IMR-90 (cell line): ENCODE measurements around the gene GLCCI1. TPM values are rescaled to one million over a fixed set of nuclear protein-coding genes. Genes with fewer than 3 reads are reported as not detected.

Experiments
- ATAC-seq: fragments of 200-7000 bp; cut with Tn5 transposase; 2 replicates; pipeline ENCODE4 v1.9.1; 2020; ENCODE audit warnings: low read depth, mild to moderate bottlenecking, moderate library complexity
- BruUV-seq: library from RNA; stranded (reverse); fragments of 400-500 nt; replicated peaks from 2 replicates; lab custom pipeline; 2021; lab: Mats Ljungman, UMichigan
- CTCF ChIA-PET: fragments of 300-600 bp; formaldehyde crosslinking; extraction: SDS; loops from one replicate; lab custom pipeline; 2021; ENCODE audit warnings: antibody characterized with exemption; lab: Yijun Ruan, JAX
- POLR2A ChIA-PET: fragments of 300-600 bp; sonication (Branson Sonifier 250); formaldehyde crosslinking; loops from one replicate; lab custom pipeline; 2022; ENCODE audit warnings: antibody characterized with exemption; ENCODE audit not compliant: unreplicated experiment; lab: Charles Lee
- DNase-seq: peaks from one replicate; pipeline ENCODE4 v3.0.0; 2013
- H2AFZ ChIP-seq: replicated peaks from 2 replicates; pipeline ENCODE3; 2013; ENCODE audit warnings: low read length, mild to moderate bottlenecking; ENCODE audit not compliant: poor library complexity
- H2AK5ac ChIP-seq: 2 replicates; pipeline ENCODE4 v1.6.1; 2013; ENCODE audit warnings: low read depth, low read length, inconsistent platforms
- H2AK9ac ChIP-seq: replicated peaks from 2 replicates; pipeline ENCODE3; 2013; ENCODE audit warnings: mild to moderate bottlenecking, low read depth, low read length, moderate library complexity; ENCODE audit not compliant: poor library complexity
- H2BK120ac ChIP-seq: 2 replicates; pipeline ENCODE4 v1.6.1; 2013; ENCODE audit warnings: low read depth, low read length, inconsistent platforms
- H2BK15ac ChIP-seq: 3 replicates; pipeline ENCODE4 v1.6.1; 2013; ENCODE audit warnings: low read depth, low read length, inconsistent platforms
- H2BK20ac ChIP-seq: 2 replicates; pipeline ENCODE4 v1.6.1; 2013; ENCODE audit warnings: low read depth, mild to moderate bottlenecking, inconsistent platforms, low read length, moderate library complexity
- H2BK5ac ChIP-seq: 2 replicates; pipeline ENCODE4 v1.6.1; 2013; ENCODE audit warnings: mild to moderate bottlenecking, low read depth, low read length, inconsistent platforms; ENCODE audit not compliant: poor library complexity, severe bottlenecking
- H3K14ac ChIP-seq: replicated peaks from 2 replicates; pipeline ENCODE4 v1.6.1; 2013; ENCODE audit warnings: low read depth, low read length, inconsistent platforms
- H3K18ac ChIP-seq: 2 replicates; pipeline ENCODE4 v1.6.1; 2013; ENCODE audit warnings: low read depth, low read length, control low read depth
- H3K23ac ChIP-seq: 2 replicates; pipeline ENCODE4 v1.6.1; 2013; ENCODE audit warnings: low read depth, low read length, inconsistent platforms
- H3K27ac ChIP-seq: 2 replicates; pipeline ENCODE4 v1.5.1; 2013; ENCODE audit warnings: mild to moderate bottlenecking, control low read depth, low read length; ENCODE audit not compliant: insufficient read depth
- H3K27me3 ChIP-seq: 2 replicates; pipeline ENCODE4 v1.6.1; 2013; ENCODE audit warnings: low read length; ENCODE audit not compliant: control insufficient read depth, insufficient read depth
- H3K36me3 ChIP-seq: 2 replicates; pipeline ENCODE4 v1.6.1; 2013; ENCODE audit warnings: low read length, mixed read lengths; ENCODE audit not compliant: control insufficient read depth, insufficient read depth
- H3K4ac ChIP-seq: 2 replicates; pipeline ENCODE4 v1.6.1; 2013; ENCODE audit warnings: low read depth, low read length, inconsistent platforms
- H3K4me1 ChIP-seq: 2 replicates; pipeline ENCODE4 v1.6.1; 2013; ENCODE audit warnings: low read length, mixed read lengths; ENCODE audit not compliant: control insufficient read depth, insufficient read depth
- H3K4me2 ChIP-seq: 2 replicates; pipeline ENCODE4 v1.6.1; 2013; ENCODE audit warnings: low read depth, mild to moderate bottlenecking, control low read depth, low read length, moderate library complexity
- H3K4me3 ChIP-seq: 2 replicates; pipeline ENCODE4 v1.5.1; 2013; ENCODE audit warnings: low read depth, mild to moderate bottlenecking, control low read depth, low read length, moderate library complexity; ENCODE audit not compliant: insufficient read depth
- H3K56ac ChIP-seq: 2 replicates; pipeline ENCODE4 v1.6.1; 2013; ENCODE audit warnings: low read length, inconsistent platforms; ENCODE audit not compliant: insufficient read depth; ENCODE audit errors: extremely low read depth
- H3K79me1 ChIP-seq, 2 experiments: 2 replicates each; pipeline ENCODE4 v1.6.1; 2013; ENCODE audit warnings: low read length in 2 of 2, inconsistent platforms in 1 of 2, low read depth in 1 of 2
- H3K9ac ChIP-seq: 2 replicates; pipeline ENCODE4 v1.6.1; 2013; ENCODE audit warnings: low read depth, low read length, control low read depth
- H3K9me1 ChIP-seq: 2 replicates; pipeline ENCODE4 v1.6.1; 2013; ENCODE audit warnings: low read length, inconsistent platforms; ENCODE audit not compliant: insufficient read depth
- H3K9me3 ChIP-seq: 2 replicates; pipeline ENCODE4 v1.6.1; 2013; ENCODE audit warnings: low read length; ENCODE audit not compliant: control insufficient read depth, insufficient read depth
- H4K20me1 ChIP-seq: 2 replicates; pipeline ENCODE4 v1.6.1; 2013; ENCODE audit warnings: low read length, inconsistent platforms; ENCODE audit not compliant: insufficient read depth
- H4K5ac ChIP-seq: 2 replicates; pipeline ENCODE4 v1.6.1; 2013; ENCODE audit warnings: mild to moderate bottlenecking, low read depth, low read length, control low read depth
- H4K8ac ChIP-seq, 2 experiments: 2 replicates each; pipeline ENCODE4 v1.6.1; 2013; ENCODE audit warnings: low read depth in 2 of 2, low read length in 2 of 2, control low read depth in 1 of 2, inconsistent platforms in 1 of 2
- H4K91ac ChIP-seq: 2 replicates; pipeline ENCODE4 v1.6.1; 2013; ENCODE audit warnings: low read depth, low read length, inconsistent platforms; ENCODE audit not compliant: insufficient read depth
- CEBPB ChIP-seq: IDR thresholded peaks from 2 replicates; pipeline ENCODE4 v1.6.1; 2012; ENCODE audit warnings: low read depth, low read length, improper control_type of control experiment
- CHD1 ChIP-seq: IDR thresholded peaks from 2 replicates; pipeline ENCODE4 v1.6.1; 2012; ENCODE audit warnings: low read depth, low read length, improper control_type of control experiment
- CTCF ChIP-seq: conservative IDR thresholded peaks from 2 replicates; pipeline ENCODE4 v1.5.1; 2012; ENCODE audit warnings: mild to moderate bottlenecking, low read depth, low read length, improper control_type of control experiment
- FOS ChIP-seq: fragments of 150-350 bp; IDR thresholded peaks from 2 replicates; pipeline ENCODE4 v1.6.1; 2016; ENCODE audit warnings: low read depth, low read length
- MAFK ChIP-seq: IDR thresholded peaks from 2 replicates; pipeline ENCODE4 v1.6.1; 2012; ENCODE audit warnings: low read depth, low read length, improper control_type of control experiment
- MAZ ChIP-seq: IDR thresholded peaks from 2 replicates; pipeline ENCODE4 v1.6.1; 2012; ENCODE audit warnings: low read depth, mild to moderate bottlenecking, low read length, improper control_type of control experiment, moderate library complexity, borderline replicate concordance
- POLR2A ChIP-seq: IDR thresholded peaks from 2 replicates; pipeline ENCODE4 v1.6.1; 2012; ENCODE audit warnings: mild to moderate bottlenecking, low read depth, low read length
- RAD21 ChIP-seq: IDR thresholded peaks from 2 replicates; pipeline ENCODE4 v1.6.1; 2012; ENCODE audit warnings: low read length, improper control_type of control experiment
- RFX5 ChIP-seq: IDR thresholded peaks from 2 replicates; pipeline ENCODE4 v1.8.0; 2012; ENCODE audit warnings: low read depth, mild to moderate bottlenecking, low read length, moderate library complexity
- SMC3 ChIP-seq: fragments of 150-350 bp; IDR thresholded peaks from 2 replicates; pipeline ENCODE4 v1.6.1; 2016; ENCODE audit warnings: low read depth, mild to moderate bottlenecking, antibody characterized with exemption, low read length, moderate library complexity
- WGBS, 2 experiments: methylation state at CpG; one replicate each; pipeline versions ENCODE4 v1.1.5 to v1.1.7; 2013; ENCODE audit warnings: missing lambda C conversion rate in 2 of 2; ENCODE audit not compliant: insufficient read length in 1 of 2; ENCODE audit errors: extremely low coverage in 2 of 2; 5-methylcytosine and 5-hydroxymethylcytosine counted together
- dilution Hi-C: fragments of 300-500 bp; cut with HindIII; formaldehyde crosslinking; loops from one replicate; pipeline ENCODE4 v1.14.3; 2018; ENCODE audit warnings: low sequenced_read_pairs; ENCODE audit not compliant: unreplicated experiment
- in situ Hi-C: fragments of 300-500 bp; cut with MboI; formaldehyde crosslinking; loops from 3 replicates; pipeline ENCODE4 v1.14.3; 2019; ENCODE audit warnings: low sequenced_read_pairs, inconsistent platforms, mixed read lengths
- intact Hi-C: fragments of 100-400 bp; cut with micrococcal nuclease; formaldehyde crosslinking; loops from 2 replicates; pipeline ENCODE4 v1.10.0; 2022
- polyA plus RNA-seq, 3 experiments: library from polyadenylated mRNA; depleted of rRNA; stranded (reverse); fragments of >200 nt; gene quantifications; 2 replicates each; pipeline ENCODE4 v1.2.3, GENCODE V29; 2012; ENCODE audit warnings: low replicate concordance in 1 of 3
- total RNA-seq: library from RNA; depleted of rRNA; stranded (reverse); fragments of >200 nt; gene quantifications from 2 replicates; pipeline ENCODE4 v1.2.3, GENCODE V29; 2012

Gene GLCCI1
- total and polyA plus RNA-seq, 2 of the 4 experiments (the other 2 are of a cell fraction) = 4.1 to 6.2 TPM

DNA sequence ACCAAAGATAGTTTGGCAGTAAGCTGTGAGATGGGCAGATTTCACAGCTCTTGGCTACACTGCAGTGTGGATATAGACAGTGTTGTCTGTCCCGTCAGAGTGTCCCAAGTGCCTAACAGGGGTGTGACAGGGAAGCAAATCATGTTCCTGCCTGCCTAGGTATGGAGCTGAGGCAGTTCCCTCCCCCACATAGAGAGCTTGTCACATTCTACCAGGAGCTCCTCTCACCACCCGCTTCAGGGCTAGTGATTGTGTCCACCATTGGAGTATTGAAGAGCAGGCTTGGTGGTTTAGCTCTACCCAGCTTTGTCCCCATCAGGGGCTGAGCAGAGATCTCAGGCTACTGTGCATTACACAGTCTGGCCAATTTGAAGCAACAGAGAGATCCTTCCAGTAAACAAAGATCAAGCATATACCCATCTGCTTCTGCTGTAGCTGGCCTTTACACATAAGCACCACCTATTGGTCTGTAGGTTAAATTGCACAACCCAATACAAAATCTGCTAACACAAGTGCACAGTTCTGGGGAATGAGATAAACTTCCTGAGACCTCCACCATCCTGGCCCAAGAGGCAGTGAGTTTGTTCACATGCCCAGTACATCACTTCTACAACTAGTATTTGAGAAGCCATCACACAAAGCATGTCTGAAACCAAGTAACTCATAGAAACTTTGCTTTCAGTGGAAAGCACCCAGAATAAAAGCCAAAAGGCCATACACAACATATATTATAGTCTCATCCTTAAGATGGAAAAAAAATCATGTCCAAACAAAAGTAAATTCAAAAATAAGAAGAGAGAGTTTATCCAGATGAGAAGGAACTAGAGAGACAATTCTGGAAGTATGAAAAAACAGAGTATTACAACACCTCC lies 67.3 kb downstream of the GLCCI1 start:
- Histone ChIP-seq H3K9me3 (no peaks in the 10 kb centered on the region), H2BK20ac (no peak overlapping the region), H2AK5ac (no peak overlapping the region), H4K20me1 (no peaks in the 10 kb centered on the region), H3K4me1 (no peaks in the 10 kb centered on the region; the same call in 1 of the 2 replicates), H3K9ac (no peak overlapping the region), H3K4me3 (no peak overlapping the region), H3K27me3 (no peaks in the 10 kb centered on the region), H3K4ac (no peak overlapping the region), H2BK15ac (no peak overlapping the region), H3K23ac (no peak overlapping the region), H3K9me1 (no peaks in the 10 kb centered on the region; the same call in 1 of the 2 replicates), H3K56ac (no peak overlapping the region), H4K91ac (no peak overlapping the region), H2AFZ (no peak overlapping the region), H3K79me1 (no peaks in the 10 kb centered on the region), H3K14ac (no peak overlapping the region), H4K5ac (no peak overlapping the region), H3K27ac (no peak overlapping the region), H2BK120ac (no peak overlapping the region), H4K8ac (no peak overlapping the region), H3K18ac (no peak overlapping the region), H3K4me2 (no peak overlapping the region), H3K36me3 (no peaks in the 10 kb centered on the region), H2AK9ac (no peak overlapping the region), H2BK5ac (no peak overlapping the region)
- intact Hi-C loops (loop anchor here (1.0 to 5.0 kb wide), 3 partner anchors 264 to 395 kb away; partner anchors contain the start of gene UMAD1), dilution Hi-C loops (no loop called here), in situ Hi-C loops (no loop called here)
- ChIA-PET POLR2A (interaction anchor here (0.6 kb wide), 1 partner anchor 127 kb away, joined by 4 read pairs; no protein-coding TSS in a partner anchor), CTCF (interaction anchor here (0.5 to 1.9 kb wide), 7 partner anchors 13 to 391 kb away, joined by 3 to 6 read pairs (median 3); no protein-coding TSS in a partner anchor)
- peak; percentile 55 for DNase-seq
- peak; percentile 88 for ATAC-seq
- TF ChIP-seq SMC3 (no peak; the same call in 1 of the 2 replicates), CEBPB (peak; percentile 67), RFX5 (no peak), POLR2A (no peak), MAZ (no peak), MAFK (no peak), FOS (no peak), CHD1 (no peak), RAD21 (peak; percentile 54), CTCF (peak; percentile 53)
- no TSS peak for BruUV-seq
- WGBS, 2 experiments = no CpG with 5 or more reads among the region's 2 CpGs
